Kidney (tissue), 14 donors: ENCODE measurements around the gene TFPI2. TPM values are rescaled to one million over a fixed set of nuclear protein-coding genes. Genes with fewer than 3 reads are reported as not detected.
"Not testable (repeated sequence)": the region's sequence is repeated elsewhere in the genome, so short reads cannot be mapped to it uniquely, and the experiment has no call there.

Experiments
- DNase-seq, 5 donors: peaks; one replicate each; pipeline ENCODE4 v3.0.0-alpha.2; 2013 to 2020
- FAIRE-seq: peaks from 2 replicates; lab custom pipeline; 2012; peaks lifted over from hg19 to GRCh38; lab: Jason Lieb, UNC
- H3K27ac ChIP-seq, 2 donors: one replicate each; pipeline ENCODE4 v1.7.0; 2013; ENCODE audit warnings: low read depth in 2 of 2, low read length in 2 of 2, inconsistent platforms in 1 of 2
- H3K27me3 ChIP-seq: one replicate; pipeline ENCODE4 v1.7.1; 2013; ENCODE audit warnings: low read length, inconsistent platforms; ENCODE audit not compliant: control insufficient read depth, insufficient read depth
- H3K36me3 ChIP-seq, 3 donors: one replicate each; pipeline versions ENCODE4 v1.7.0 to v1.7.1; 2013; ENCODE audit warnings: low read length in 3 of 3, control low read depth in 1 of 3, inconsistent platforms in 1 of 3; ENCODE audit not compliant: insufficient read depth in 3 of 3, control insufficient read depth in 2 of 3
- H3K4me1 ChIP-seq, 3 donors: one replicate each; pipeline versions ENCODE4 v1.7.0 to v1.7.1; 2013; ENCODE audit warnings: low read length in 3 of 3, inconsistent platforms in 1 of 3, low read depth in 1 of 3; ENCODE audit not compliant: control insufficient read depth in 2 of 3, insufficient read depth in 2 of 3
- H3K4me3 ChIP-seq, 3 donors: one replicate each; pipeline versions ENCODE4 v1.7.0 to v1.8.1; 2013; ENCODE audit warnings: low read length in 3 of 3, control low read depth in 1 of 3, inconsistent platforms in 1 of 3
- H3K9ac ChIP-seq, 3 donors: one replicate each; pipeline versions ENCODE4 v1.7.0 to v1.7.1; 2013; ENCODE audit warnings: low read length in 3 of 3, control low read depth in 1 of 3, inconsistent platforms in 1 of 3
- H3K9me3 ChIP-seq, 3 donors: one replicate each; pipeline versions ENCODE4 v1.7.0 to v1.7.1; 2013; ENCODE audit warnings: low read length in 3 of 3, control low read depth in 1 of 3, inconsistent platforms in 1 of 3; ENCODE audit not compliant: control insufficient read depth in 2 of 3, insufficient read depth in 1 of 3
- intact Hi-C: fragments of 100-400 bp; cut with DNase I; formaldehyde crosslinking; loops from one replicate; pipeline ENCODE4 v1.11.1; 2022
- polyA plus RNA-seq: library from polyadenylated mRNA; stranded (reverse); fragments of 350-450 nt; fragmentation: Illumina TruSeq; extraction: RNeasy Lipid Tissue Mini Kit (QIAGEN cat#74804); gene quantifications from one replicate; pipeline ENCODE4 v1.2.3, GENCODE V29; 2014; ENCODE audit warnings: low read depth, low replicate concordance; ENCODE audit not compliant: insufficient read depth
- total RNA-seq: library from RNA; stranded (reverse); fragmentation: NEBNext Ultra II Directional; extraction: Animal tissue kit (Norgen Biotek cat#: 25700); gene quantifications from one replicate; pipeline ENCODE4 v1.2.1, GENCODE V29; 2021
- TF ChIP-seq, protein P1 (sequence below): IDR thresholded peaks from 3 replicates; pipeline ENCODE4 v1.5.1; 2012; ENCODE audit warnings: mild to moderate bottlenecking, moderate library complexity, borderline replicate concordance; ENCODE audit not compliant: insufficient read depth; ENCODE audit errors: extremely low read depth
- donor health status: control.
- donor health status: control.
- donor health status: control.
- donor health status: control.
- donor health status: control.
- donor health status: DM: yes; HTN: yes; CAD: no.
- donor health status: Normal renal cell carcinoma (clear cell type).

The TFPI2 gene
- total and polyA plus RNA-seq, 2 donors from 2014 or later, result 7.8 to 42.5 TPM

DNA sequence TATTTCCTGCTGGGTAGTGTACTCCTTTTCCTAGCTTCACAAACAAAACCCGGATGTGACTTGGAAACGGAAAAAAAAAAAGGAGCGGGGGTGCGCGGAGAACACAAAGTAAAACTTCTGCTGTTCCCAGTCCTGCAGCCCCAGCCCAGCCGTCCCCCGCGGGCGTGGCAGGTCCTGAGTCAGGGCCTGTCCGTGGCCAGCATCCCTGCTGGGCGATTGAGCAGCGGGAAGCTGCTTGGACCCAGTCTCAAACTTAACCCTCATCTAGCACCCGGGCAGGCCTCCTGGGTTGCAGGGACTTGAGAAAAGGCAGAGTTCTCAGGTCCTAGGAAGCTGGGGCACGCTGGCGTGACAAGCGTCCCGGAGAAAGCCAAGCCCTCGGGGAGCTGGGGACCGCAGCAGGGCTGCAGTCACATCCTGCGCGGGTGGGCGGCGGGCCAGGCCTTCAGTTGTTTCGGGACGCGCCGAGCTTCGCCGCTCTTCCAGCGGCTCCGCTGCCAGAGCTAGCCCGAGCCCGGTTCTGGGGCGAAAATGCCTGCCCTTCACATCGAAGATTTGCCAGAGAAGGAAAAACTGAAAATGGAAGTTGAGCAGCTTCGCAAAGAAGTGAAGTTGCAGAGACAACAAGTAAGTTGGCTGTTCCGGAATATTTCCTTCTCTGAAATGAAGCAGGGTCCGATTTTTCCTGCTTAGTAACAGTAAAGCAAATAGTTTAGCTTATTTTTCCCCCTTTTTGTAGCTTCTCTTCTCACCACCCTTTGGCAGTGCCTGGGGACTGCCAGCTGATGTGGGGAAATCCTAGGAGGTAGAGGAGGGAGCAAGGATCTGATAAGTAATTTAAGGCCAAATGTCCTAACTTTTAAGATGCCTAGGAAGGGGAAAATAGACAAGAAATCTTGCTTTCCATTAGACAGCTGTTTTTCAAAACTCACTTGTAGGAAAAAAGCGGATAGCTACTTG is 31.3 kb upstream of the TFPI2 start, which contains the start of gene GNG11:
Gene GNG11 (plus strand): TSS at position 129 of the 960 bp plus-strand sequence. CDS start 403 bp downstream, at position 532.
- H3K9me3 ChIP-seq, result no peaks in the 10 kb centered on the region
- TF ChIP-seq, protein P1, sequence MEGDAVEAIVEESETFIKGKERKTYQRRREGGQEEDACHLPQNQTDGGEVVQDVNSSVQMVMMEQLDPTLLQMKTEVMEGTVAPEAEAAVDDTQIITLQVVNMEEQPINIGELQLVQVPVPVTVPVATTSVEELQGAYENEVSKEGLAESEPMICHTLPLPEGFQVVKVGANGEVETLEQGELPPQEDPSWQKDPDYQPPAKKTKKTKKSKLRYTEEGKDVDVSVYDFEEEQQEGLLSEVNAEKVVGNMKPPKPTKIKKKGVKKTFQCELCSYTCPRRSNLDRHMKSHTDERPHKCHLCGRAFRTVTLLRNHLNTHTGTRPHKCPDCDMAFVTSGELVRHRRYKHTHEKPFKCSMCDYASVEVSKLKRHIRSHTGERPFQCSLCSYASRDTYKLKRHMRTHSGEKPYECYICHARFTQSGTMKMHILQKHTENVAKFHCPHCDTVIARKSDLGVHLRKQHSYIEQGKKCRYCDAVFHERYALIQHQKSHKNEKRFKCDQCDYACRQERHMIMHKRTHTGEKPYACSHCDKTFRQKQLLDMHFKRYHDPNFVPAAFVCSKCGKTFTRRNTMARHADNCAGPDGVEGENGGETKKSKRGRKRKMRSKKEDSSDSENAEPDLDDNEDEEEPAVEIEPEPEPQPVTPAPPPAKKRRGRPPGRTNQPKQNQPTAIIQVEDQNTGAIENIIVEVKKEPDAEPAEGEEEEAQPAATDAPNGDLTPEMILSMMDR, result no peak
- intact Hi-C loops, result loop anchor here (10.0 kb wide), 1 partner anchor 73 kb away; no protein-coding TSS in a partner anchor
- peak within 1 kb of the TSS; percentile 77 to 95 (median 88) for H3K9ac ChIP-seq
- peak within 1 kb of the TSS; percentile 88 to 89 for H3K27ac ChIP-seq
- DNase-seq, result peak; percentile 78 to 92 (median 88)
- no peaks in the 10 kb centered on the region for H3K36me3 ChIP-seq
- FAIRE-seq, result no peak
- peak within 1 kb of the TSS; percentile 83 to 92 (median 87) for H3K4me3 ChIP-seq
- peaks cover 0 to 10% (median 1%) of the 10 kb centered on the region in 3 donors for H3K4me1 ChIP-seq
- H3K27me3 ChIP-seq, result no peaks in the 10 kb centered on the region

DNA sequence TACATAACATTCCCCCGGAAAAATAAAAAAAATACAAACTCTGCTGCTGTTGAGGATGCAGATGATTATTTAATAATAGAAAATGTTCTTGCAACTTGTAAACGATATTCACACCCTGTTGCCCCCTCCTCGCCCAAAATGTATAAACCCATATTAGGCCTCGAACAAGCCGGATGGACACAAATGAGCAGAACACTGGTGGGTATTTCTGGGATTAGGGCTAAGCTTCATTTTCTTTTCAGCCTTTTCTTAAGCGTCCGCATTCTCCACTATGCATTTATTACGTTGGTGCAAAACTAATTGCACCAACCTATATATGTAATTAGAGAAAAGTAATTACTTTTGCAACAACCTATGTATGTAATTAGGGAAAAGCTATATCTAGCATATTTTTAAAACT is 30.6 kb upstream of the TFPI2 start:
- DNase-seq (no peak), FAIRE-seq (no peak)
- Histone ChIP-seq H3K9ac (peak overlapping the region; percentile 13 to 88 (median 77)), H3K4me1 (peaks cover 0 to 10% (median 0%) of the 10 kb centered on the region in 3 donors), H3K27ac (peak overlapping the region; percentile 60 to 89), H3K9me3 (no peaks in the 10 kb centered on the region), H3K36me3 (no peaks in the 10 kb centered on the region), H3K27me3 (no peaks in the 10 kb centered on the region), H3K4me3 (peak overlapping the region in 2 of 3 donors; percentile 83 to 87)
- TF ChIP-seq, protein P1, result no peak
- intact Hi-C loops, result loop anchor here (10.0 kb wide), 1 partner anchor 74 kb away; no protein-coding TSS in a partner anchor

DNA sequence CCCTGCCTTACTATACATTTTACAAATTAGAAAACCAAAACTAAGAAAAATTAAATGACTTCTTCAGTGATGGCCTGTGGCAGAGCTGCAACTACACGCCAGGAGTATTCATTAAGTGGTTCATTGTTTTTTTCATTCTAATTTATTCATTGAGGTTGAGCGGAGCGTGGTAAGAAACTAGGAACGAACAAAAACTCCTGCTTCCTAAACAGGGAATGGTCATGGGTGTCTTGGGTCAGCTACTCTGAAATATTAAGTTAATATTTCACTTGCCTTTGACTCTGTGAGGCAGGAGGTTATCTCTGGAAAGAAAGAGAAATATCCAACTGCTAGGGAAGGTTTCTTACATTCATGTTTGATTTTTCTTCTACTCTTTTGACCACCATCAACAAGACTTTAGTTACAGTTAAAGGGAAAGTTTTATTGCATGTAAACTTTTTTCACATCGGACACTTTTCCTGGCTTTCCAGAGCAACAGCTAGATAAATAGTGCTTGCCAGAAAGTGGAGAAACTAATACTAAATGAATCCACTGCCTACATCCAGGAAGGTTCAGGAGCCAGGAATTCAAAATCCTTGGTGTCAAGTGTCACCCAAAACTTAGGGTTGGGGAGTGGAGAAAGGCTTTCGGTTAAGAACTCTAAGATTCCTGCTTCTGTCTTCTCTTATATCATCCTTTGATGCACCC is 30.1 kb upstream of the TFPI2 start:
- Histone ChIP-seq H3K9me3 (no peaks in the 10 kb centered on the region), H3K36me3 (no peaks in the 10 kb centered on the region), H3K4me1 (peaks cover 0 to 10% (median 0%) of the 10 kb centered on the region in 3 donors), H3K27me3 (no peaks in the 10 kb centered on the region), H3K4me3 (peak overlapping the region in 2 of 3 donors; percentile 83 to 87), H3K9ac (peak overlapping the region in 2 of 3 donors; percentile 17 to 77), H3K27ac (peak overlapping the region; percentile 65 to 89)
- peak; percentile 35 for FAIRE-seq
- TF ChIP-seq, protein P1, result no peak
- intact Hi-C loops, result loop anchor here (10.0 kb wide), 1 partner anchor 74 kb away; no protein-coding TSS in a partner anchor
- DNase-seq, result peak in 2 of 5 donors; percentile 70 to 74

DNA sequence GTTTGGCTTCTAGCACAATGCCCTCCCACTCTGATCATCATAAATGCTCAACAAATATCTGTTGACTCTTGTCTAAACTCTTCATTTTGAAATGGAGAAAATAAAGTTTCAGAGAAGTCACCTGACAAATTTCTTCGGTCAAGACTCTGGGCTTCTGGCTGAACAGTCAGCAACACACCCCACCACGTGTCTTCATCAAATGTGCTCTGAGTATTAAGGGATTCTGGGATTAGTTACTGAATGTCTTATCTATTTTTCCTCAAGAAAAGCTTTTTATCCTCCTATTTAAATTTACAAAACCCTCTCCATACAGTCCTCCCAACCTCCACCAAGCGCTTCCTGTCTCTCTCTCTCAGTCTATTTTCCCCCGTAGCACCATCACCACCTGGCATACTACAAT is 25.8 kb upstream of the TFPI2 start:
- H3K9me3 ChIP-seq, H3K4me1 ChIP-seq, H3K4me3 ChIP-seq, DNase-seq, FAIRE-seq, H3K36me3 ChIP-seq, intact Hi-C loops, H3K9ac ChIP-seq, H3K27me3 ChIP-seq, H3K27ac ChIP-seq: not testable (repeated sequence)

DNA sequence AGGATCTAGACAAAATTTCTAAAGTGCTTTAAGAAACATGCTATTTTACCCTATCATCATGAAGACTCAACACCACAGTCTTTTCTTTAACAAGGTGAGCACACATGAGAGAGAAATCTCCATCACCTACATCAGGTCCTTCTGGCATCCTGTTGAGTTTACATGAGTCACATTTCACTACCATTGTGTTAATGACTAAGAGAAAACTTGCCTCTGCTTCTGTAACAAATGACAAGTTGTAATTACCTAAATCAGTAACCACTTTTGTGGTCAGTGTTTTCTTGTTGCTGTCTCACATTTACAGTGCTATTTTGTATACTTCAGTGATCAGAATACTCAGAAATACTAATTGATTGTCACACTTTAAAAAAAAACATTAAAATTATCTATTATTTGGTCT is 25.3 kb upstream of the TFPI2 start:
- FAIRE-seq, result peak; percentile 15

More for the DNA sequence above, 25.3 kb upstream of the TFPI2 start:
- H3K27ac ChIP-seq, H3K36me3 ChIP-seq, intact Hi-C loops, H3K4me3 ChIP-seq, H3K9ac ChIP-seq, H3K4me1 ChIP-seq, H3K27me3 ChIP-seq, DNase-seq, H3K9me3 ChIP-seq: not testable (repeated sequence)
